GM12873 (cell line): ENCODE measurements around the gene PCSK5.

Experiments
- TF ChIP-seq, protein P1 (sequence below): IDR thresholded peaks from 2 replicates; pipeline ENCODE4 v1.5.1; 2012; ENCODE audit warnings: low read depth, mild to moderate bottlenecking, moderate library complexity, low read length, control low read depth; ENCODE audit not compliant: insufficient read depth; ENCODE audit errors: missing control alignments

The PCSK5 gene

DNA sequence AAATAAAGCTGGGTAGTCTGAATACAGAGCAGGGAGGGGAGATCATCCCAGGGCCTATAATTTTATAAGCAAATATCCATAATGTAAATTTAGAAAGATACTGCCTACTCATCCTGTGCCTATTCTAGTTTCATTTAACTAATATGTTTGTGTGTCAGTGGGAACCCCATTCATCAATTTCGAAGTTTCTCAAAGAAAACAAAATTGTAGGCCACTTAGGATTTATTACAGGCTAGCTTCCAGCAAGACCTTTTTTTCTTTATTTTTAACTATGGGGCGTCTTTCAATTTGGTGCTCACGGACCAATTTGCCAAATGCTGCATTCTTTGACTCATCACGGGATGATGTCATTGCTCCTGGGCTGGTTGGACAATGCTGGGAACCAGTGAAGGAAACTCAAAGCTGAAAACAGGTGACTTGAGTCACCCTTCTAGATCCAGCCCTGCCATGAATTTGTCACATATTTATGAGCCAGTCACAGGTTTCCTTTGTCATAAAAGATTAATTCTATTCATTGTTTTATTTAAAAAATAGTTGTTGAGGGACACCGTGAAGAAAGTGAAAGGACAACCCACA, 13.4 kb downstream of the PCSK5 start:
- TF ChIP-seq, protein P1, sequence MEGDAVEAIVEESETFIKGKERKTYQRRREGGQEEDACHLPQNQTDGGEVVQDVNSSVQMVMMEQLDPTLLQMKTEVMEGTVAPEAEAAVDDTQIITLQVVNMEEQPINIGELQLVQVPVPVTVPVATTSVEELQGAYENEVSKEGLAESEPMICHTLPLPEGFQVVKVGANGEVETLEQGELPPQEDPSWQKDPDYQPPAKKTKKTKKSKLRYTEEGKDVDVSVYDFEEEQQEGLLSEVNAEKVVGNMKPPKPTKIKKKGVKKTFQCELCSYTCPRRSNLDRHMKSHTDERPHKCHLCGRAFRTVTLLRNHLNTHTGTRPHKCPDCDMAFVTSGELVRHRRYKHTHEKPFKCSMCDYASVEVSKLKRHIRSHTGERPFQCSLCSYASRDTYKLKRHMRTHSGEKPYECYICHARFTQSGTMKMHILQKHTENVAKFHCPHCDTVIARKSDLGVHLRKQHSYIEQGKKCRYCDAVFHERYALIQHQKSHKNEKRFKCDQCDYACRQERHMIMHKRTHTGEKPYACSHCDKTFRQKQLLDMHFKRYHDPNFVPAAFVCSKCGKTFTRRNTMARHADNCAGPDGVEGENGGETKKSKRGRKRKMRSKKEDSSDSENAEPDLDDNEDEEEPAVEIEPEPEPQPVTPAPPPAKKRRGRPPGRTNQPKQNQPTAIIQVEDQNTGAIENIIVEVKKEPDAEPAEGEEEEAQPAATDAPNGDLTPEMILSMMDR = no peak

DNA sequence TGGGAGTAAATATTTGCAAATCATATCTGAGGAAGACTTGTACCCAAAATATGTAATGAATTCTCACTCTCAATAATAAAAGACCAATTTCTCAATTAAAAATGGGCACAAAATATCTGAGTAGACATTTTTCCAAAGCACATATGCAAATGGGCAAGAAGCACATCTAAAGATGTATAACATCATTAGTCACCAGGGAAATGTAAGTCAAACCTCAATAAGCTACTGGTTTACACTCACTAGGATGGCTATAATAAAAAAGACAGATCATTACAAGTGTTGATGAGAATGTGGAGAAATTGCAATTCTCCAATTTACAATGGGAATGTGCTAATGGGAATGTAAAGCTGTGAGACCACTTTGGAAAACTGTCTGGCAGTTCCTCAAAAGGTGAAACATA, 13.9 kb downstream of the PCSK5 start:
- TF ChIP-seq, protein P1 = no peak

DNA sequence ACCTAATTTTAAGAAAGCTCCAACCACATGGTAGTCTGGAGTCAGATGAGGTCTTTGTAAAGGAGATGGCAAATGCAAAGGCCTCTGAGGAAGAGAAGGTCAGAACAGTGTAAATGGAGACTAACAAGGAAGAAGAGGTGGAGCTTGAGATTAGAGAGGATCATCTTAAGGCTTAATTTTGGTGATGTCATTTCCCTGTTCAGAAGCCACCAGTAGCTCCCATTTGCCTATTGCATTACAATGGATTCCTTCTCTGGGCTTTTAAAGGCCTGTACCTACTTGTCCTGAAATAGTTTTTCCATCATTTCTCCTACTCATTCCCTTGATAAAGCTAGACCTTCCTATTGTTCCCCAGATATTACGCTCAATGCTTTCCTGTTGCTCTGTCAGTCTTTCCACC, 16.1 kb downstream of the PCSK5 start:
- TF ChIP-seq, protein P1 = no peak

DNA sequence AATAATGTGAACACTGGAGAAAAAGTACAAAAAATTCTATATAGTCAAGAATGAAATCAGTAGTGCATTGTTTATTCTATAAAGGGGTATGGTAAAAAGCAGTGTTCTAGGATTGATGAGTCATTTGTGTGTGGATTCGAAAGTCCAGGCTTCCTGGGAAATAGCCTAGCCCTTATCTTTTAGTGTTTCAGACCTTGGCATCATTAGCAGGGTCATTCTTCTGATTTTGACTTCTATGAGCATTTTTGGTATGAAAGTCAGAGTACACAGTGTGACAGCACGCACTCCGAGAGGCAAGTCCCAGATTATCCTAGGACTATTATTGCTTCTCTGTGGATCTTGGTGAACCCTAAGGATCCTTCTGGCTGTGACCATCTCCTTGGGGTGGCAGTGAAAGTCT, 16.9 kb downstream of the PCSK5 start:
- TF ChIP-seq, protein P1 = no peak

DNA sequence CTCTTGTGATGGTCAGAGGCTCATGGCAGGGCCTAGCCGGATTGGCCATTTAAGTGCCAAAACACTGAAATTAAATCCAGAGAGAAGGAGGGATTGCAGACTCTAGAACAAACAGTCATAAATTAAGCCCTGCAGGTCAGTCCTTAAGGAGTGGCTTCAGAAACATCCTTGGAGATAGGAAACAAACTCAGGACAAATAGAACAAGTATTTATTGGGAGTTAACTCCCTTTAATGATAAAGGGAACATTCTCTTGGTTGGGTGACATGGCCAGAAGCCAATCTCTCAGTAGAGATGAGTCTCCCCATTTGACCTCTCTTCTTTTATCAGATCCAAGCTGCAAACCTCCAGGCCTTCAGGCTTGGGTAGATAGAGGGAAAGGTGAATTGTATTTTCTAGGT, 17.4 kb downstream of the PCSK5 start:
- TF ChIP-seq, protein P1 = no peak

DNA sequence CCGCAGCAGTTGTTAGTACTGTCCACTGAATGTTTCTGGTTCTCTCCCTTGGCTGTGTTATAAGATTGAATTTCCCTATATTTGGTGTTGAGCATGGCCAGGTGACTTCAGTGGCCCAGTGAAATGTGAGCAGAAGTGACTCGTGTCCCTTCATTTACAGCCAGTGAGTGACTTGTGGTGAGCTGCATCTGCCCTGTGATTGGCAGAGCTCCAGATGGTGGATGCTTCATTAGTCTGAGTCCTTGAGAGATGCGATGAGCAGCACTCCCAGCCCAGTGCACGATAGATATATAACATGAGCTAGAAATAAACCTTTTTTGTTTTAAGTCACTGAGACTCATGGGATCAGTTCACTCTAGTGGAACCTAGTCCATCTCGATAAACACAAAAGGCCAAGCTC, 19.3 kb downstream of the PCSK5 start:
- TF ChIP-seq, protein P1 = no peak

DNA sequence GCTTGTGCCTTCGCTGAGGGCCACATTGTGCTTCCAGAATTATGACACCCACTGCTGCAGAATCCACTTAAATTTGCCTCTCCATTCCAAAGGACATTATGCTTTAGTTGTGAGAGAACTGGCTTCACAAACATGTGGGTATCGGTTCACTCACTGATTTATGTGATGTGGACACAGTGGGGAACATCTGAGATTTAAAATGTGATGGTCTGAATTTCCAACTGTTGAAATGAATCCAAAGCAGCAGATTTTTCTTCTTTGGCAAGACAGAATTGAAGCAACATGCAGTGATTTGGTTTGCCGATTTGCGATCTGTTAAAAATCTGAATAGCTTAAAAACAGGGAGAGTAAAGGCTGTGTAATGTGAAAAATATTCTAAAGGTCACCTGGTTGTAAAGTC, 20.3 kb downstream of the PCSK5 start:
- TF ChIP-seq, protein P1 = no peak
